PC-3 (cell line): Measurements from ENCODE around the gene ACKR3.

Experiments
- EZH2 ChIP-seq: fragments of 300-600 bp; sonication (generic); IDR thresholded peaks from one replicate; pipeline ENCODE4 v1.6.1; 2017; ENCODE audit warnings: antibody characterized with exemption, mild to moderate bottlenecking, low read length; ENCODE audit not compliant: unreplicated experiment
- EZH2phosphoT487 ChIP-seq: fragments of 300-600 bp; sonication (generic); IDR thresholded peaks from 2 replicates; pipeline ENCODE4 v1.6.1; 2018; ENCODE audit warnings: mild to moderate bottlenecking, antibody characterized with exemption, low read length, borderline replicate concordance
- TF ChIP-seq, protein P1 (sequence below): fragments of 300-600 bp; sonication (generic); conservative IDR thresholded peaks from 2 replicates; pipeline ENCODE4 v1.5.1; 2017; ENCODE audit warnings: antibody characterized with exemption, low read depth, mild to moderate bottlenecking, low read length

DNA sequence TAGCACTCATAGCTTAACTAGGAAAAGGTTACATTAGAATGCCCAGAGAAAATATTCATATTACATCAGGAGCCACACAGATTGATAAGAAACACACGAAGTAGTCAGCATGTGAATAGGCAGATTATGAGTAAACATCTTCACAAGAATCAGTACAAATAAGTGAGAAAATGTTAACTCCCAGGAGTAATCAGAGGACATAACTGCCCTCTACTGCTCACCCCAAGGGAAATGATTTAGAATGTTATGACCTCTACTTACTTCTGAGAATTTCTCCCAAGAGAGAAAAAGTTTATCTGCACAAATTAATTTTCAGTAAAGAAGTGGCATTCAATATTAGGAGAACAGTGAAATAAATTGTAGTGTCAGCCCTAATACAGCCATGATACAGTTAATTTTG, 39.1 kb upstream of the ACKR3 start:
- TF ChIP-seq, protein P1, sequence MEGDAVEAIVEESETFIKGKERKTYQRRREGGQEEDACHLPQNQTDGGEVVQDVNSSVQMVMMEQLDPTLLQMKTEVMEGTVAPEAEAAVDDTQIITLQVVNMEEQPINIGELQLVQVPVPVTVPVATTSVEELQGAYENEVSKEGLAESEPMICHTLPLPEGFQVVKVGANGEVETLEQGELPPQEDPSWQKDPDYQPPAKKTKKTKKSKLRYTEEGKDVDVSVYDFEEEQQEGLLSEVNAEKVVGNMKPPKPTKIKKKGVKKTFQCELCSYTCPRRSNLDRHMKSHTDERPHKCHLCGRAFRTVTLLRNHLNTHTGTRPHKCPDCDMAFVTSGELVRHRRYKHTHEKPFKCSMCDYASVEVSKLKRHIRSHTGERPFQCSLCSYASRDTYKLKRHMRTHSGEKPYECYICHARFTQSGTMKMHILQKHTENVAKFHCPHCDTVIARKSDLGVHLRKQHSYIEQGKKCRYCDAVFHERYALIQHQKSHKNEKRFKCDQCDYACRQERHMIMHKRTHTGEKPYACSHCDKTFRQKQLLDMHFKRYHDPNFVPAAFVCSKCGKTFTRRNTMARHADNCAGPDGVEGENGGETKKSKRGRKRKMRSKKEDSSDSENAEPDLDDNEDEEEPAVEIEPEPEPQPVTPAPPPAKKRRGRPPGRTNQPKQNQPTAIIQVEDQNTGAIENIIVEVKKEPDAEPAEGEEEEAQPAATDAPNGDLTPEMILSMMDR = no peak
- no peak for TF ChIP-seq EZH2
- no peak for TF ChIP-seq EZH2phosphoT487
